Dorsolateral prefrontal cortex (tissue), 118 donors: Measurements from ENCODE around the gene AFG3L2. TPM values are rescaled to one million over a fixed set of nuclear protein-coding genes. Genes with fewer than 3 reads are reported as not detected.

ENCODE experiments used
- total RNA-seq, 120 experiments: library from RNA; stranded (reverse); gene quantifications; one replicate each; pipeline versions ENCODE4 v1.2.3 to v1.2.4, GENCODE V29; 2022

AFG3L2 gene
- total RNA-seq, 120 experiments from 2014 or later = 31.6 to 64.9 (median 50.8) TPM

Other genes starting within 250 kb of the AFG3L2 start
- 10 to 100 TPM in 10 of 120 experiments, 1 to 10 TPM in 110; 2.0 to 14.5 (median 6.9) TPM for gene CIDEA, start 122.9 kb downstream of the AFG3L2 start, total RNA-seq
- 10 to 100 TPM in 65 of 120 experiments, 1 to 10 TPM in 55; 3.0 to 28.4 (median 10.7) TPM for gene TUBB6, start 69.0 kb downstream of the AFG3L2 start, total RNA-seq
- 10 to 100 TPM in 118 of 120 experiments, 1 to 10 TPM in 2; 9.9 to 30.2 (median 17.2) TPM for gene PRELID3A, start 30.7 kb upstream of the AFG3L2 start, total RNA-seq